ENCODE measurements around the gene PDE3A.

The PDE3A gene

GRCh38 chr12:20555771-20556170 is 187.4 kb downstream of the PDE3A start:
- H3K27ac ChIP-seq: no peak overlapping the region
- TF ChIP-seq ZFX (IDR thresholded peaks at IDR 0.05): no peak
- TF ChIP-seq, protein P1, sequence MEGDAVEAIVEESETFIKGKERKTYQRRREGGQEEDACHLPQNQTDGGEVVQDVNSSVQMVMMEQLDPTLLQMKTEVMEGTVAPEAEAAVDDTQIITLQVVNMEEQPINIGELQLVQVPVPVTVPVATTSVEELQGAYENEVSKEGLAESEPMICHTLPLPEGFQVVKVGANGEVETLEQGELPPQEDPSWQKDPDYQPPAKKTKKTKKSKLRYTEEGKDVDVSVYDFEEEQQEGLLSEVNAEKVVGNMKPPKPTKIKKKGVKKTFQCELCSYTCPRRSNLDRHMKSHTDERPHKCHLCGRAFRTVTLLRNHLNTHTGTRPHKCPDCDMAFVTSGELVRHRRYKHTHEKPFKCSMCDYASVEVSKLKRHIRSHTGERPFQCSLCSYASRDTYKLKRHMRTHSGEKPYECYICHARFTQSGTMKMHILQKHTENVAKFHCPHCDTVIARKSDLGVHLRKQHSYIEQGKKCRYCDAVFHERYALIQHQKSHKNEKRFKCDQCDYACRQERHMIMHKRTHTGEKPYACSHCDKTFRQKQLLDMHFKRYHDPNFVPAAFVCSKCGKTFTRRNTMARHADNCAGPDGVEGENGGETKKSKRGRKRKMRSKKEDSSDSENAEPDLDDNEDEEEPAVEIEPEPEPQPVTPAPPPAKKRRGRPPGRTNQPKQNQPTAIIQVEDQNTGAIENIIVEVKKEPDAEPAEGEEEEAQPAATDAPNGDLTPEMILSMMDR (conservative IDR thresholded peaks at IDR 0.05): no peak

- TF ChIP-seq, protein P1 (conservative IDR thresholded peaks at IDR 0.05): no peak
- TF ChIP-seq ZFX (IDR thresholded peaks at IDR 0.05): no peak
- no peak overlapping the region for H3K27ac ChIP-seq
Observed at GRCh38 chr12:20557096-20557495, 188.8 kb downstream of the PDE3A start.

DNA sequence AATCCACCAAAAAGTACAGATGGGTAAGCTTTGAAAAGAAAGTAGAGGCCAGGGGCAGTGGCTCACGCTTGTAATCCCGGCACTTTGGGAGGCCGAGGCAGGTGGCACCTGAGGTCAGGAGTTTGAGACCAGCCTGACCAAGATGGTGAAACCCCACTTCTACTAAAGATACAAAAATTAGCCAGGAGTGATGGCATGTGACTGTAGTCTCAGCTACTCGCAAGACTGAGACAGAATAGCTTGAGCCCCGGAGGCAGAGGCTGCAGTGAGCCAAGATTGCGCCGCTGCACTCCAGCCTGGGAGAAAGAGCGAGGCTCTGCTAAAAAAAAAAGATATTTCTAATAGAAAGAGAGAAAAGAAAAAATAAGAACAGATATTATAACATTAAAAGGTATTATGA is 192.6 kb downstream of the PDE3A start:
- TF ChIP-seq, protein P1 (conservative IDR thresholded peaks at IDR 0.05): no peak
- no peak for TF ChIP-seq ZFX (IDR thresholded peaks at IDR 0.05)
- H3K27ac ChIP-seq: no peak overlapping the region

GRCh38 chr12:20561871-20562270 is 193.5 kb downstream of the PDE3A start:
- H3K27ac ChIP-seq: no peak overlapping the region
- TF ChIP-seq ZFX (IDR thresholded peaks at IDR 0.05): no peak
- TF ChIP-seq, protein P1 (conservative IDR thresholded peaks at IDR 0.05): no peak

GRCh38 chr12:20567413-20567812 is 199.1 kb downstream of the PDE3A start:
- no peak for TF ChIP-seq ZFX (IDR thresholded peaks at IDR 0.05)
- TF ChIP-seq, protein P1 (conservative IDR thresholded peaks at IDR 0.05): no peak
- H3K27ac ChIP-seq: no peak overlapping the region

DNA sequence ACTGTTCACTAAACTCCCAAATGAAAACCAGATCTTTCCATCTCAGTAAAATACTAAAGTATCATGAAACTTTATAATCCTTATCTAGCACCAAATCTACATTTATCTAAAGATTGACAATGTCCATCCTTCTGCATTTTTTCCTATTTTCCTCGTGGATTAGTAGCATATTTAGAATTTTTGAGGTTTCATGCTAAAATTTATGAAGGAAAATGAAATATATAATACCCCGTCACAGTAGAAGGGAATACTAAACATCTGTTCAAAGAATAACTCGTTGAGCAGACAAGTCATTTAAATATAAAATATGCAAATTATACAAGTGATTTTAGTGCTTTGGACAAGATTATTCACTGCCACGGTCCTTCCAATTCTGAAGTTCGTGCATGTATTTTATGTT is 204.1 kb downstream of the PDE3A start:
- no peak for TF ChIP-seq ZFX (IDR thresholded peaks at IDR 0.05)
- TF ChIP-seq, protein P1 (conservative IDR thresholded peaks at IDR 0.05): no peak

GRCh38 chr12:20576528-20576927 is 208.2 kb downstream of the PDE3A start:
- TF ChIP-seq, protein P1 (conservative IDR thresholded peaks at IDR 0.05): no peak
- no peak for TF ChIP-seq ZFX (IDR thresholded peaks at IDR 0.05)
- no peak overlapping the region for H3K27ac ChIP-seq

More for the DNA sequence above, 204.1 kb downstream of the PDE3A start:
- no peak overlapping the region for H3K27ac ChIP-seq
